ENCODE data around the gene ZBTB7C.

DNA sequence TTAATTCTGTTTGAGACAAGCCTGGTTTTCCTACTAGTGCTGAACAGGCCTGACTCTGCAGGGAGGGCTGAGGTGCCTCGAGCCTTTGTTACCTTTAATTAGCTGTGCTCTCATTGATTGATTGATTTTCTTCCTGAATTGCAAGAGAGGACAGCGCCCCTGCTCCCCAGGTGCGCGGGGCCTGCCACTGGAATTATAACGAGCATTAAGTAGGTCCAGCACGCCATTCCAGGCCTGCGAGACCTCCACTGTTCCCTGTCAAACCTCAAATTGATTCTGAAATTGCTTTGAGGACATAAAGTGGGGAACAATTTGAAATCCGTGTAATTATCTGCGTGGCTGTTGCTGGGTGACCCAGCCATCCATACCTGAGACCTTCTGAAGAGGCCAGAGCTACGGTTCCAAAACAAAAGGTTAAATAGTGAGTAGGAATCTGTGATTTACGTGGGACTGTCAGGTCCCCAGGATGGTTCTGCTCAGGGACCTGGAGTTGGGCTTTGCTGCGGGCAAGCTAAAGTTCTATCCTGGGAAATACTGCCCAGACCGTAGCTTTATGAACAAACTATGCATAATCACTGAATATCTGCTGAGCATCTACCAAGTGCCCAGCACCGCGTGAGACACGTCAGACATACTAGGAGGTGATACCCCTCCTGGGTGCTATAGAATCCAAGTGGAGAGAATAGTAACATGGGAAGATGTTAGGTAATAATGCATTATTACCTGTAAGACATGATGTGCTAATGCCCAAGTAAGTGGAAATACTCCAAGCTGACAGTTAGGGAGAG is 104.1 kb downstream of the ZBTB7C start:
- no peak for TF ChIP-seq POLR2A (IDR thresholded peaks at IDR 0.05)
- TF ChIP-seq CTCF (IDR thresholded peaks at IDR 0.05): no peak
